DOHH2 (cell line): ENCODE measurements around the gene G6PD.

ENCODE experiments used
- H3F3A ChIP-seq: fragments of 200-600 bp; sonication (generic), shearing (Covaris generic); 2 replicates; pipeline ENCODE4 v1.6.0; 2016; ENCODE audit warnings: antibody characterized with exemption, mild to moderate bottlenecking; ENCODE audit not compliant: control insufficient read depth, insufficient read depth
- H3K27ac ChIP-seq: fragments of 200-600 bp; sonication (generic); 2 replicates; pipeline ENCODE4 v1.5.1; 2014; ENCODE audit warnings: low read depth, mild to moderate bottlenecking, low read length, moderate library complexity
- H3K27me3 ChIP-seq: fragments of 200-600 bp; sonication (generic); 2 replicates; pipeline ENCODE4 v1.6.1; 2014; ENCODE audit warnings: mild to moderate bottlenecking, low read length, mixed read lengths; ENCODE audit not compliant: control insufficient read depth
- H3K36me3 ChIP-seq: fragments of 200-600 bp; sonication (generic); 2 replicates; pipeline ENCODE4 v1.6.1; 2014; ENCODE audit warnings: mild to moderate bottlenecking, low read length, moderate library complexity, mixed read lengths; ENCODE audit not compliant: control insufficient read depth
- H3K4me1 ChIP-seq: fragments of 200-600 bp; sonication (generic); 2 replicates; pipeline ENCODE4 v1.6.1; 2014; ENCODE audit warnings: mild to moderate bottlenecking, low read length, mixed read lengths; ENCODE audit not compliant: control insufficient read depth
- H3K4me2 ChIP-seq: fragments of 200-600 bp; sonication (generic); 2 replicates; pipeline ENCODE4 v1.6.0; 2014; ENCODE audit warnings: mild to moderate bottlenecking, low read length, moderate library complexity
- H3K4me3 ChIP-seq: fragments of 200-600 bp; sonication (generic); 2 replicates; pipeline ENCODE4 v1.5.1; 2014; ENCODE audit warnings: mild to moderate bottlenecking, low read length, mixed read lengths
- H3K79me2 ChIP-seq: fragments of 200-600 bp; sonication (generic); 2 replicates; pipeline ENCODE4 v1.6.1; 2014; ENCODE audit warnings: mild to moderate bottlenecking, low read length, mixed read lengths; ENCODE audit not compliant: control insufficient read depth
- H3K9me2 ChIP-seq: fragments of 200-600 bp; sonication (generic); replicated peaks from 2 replicates; pipeline ENCODE4 v1.6.1; 2014; ENCODE audit warnings: mild to moderate bottlenecking, low read length, mixed read lengths; ENCODE audit not compliant: control insufficient read depth
- H3K9me3 ChIP-seq: fragments of 200-600 bp; sonication (generic); 2 replicates; pipeline ENCODE4 v1.6.1; 2014; ENCODE audit warnings: antibody characterized with exemption, low read length, mixed read lengths; ENCODE audit not compliant: control insufficient read depth, insufficient read depth
- H4K20me1 ChIP-seq: fragments of 200-600 bp; sonication (generic); 2 replicates; pipeline ENCODE4 v1.6.0; 2014; ENCODE audit warnings: low read depth, mild to moderate bottlenecking, antibody characterized with exemption, low read length, moderate library complexity; ENCODE audit not compliant: control insufficient read depth, insufficient read depth
- EZH2phosphoT487 ChIP-seq: fragments of 200-600 bp; sonication (generic); IDR thresholded peaks from 2 replicates; pipeline ENCODE4 v1.6.1; 2017; ENCODE audit warnings: borderline replicate concordance, mild to moderate bottlenecking, antibody characterized with exemption, low read length, moderate library complexity, mixed read lengths
- TF ChIP-seq, protein P1 (sequence below): fragments of 200-600 bp; sonication (generic); IDR thresholded peaks from one replicate; pipeline ENCODE4 v1.5.1; 2014; ENCODE audit warnings: antibody characterized with exemption, mild to moderate bottlenecking, low read depth, low read length; ENCODE audit not compliant: poor library complexity, severe bottlenecking

The G6PD gene

DNA sequence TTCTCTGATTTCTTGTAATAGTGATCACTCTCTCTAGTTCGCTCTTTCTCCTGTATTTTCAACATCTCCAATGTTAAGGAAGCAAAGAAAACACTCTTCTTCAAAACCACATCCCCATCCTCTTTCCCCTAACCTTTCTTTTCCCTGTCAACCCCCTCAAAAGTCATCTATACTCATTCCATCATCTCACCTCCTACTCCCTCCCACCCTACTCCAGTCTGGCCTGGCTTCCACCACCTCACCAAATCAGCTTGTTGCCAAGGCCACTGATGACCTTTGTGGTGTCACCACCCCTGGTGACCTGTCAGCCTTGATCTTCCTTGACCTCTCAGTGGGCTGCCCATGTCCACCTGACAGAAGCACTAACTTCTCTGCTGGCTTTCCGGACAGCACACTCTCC, 32.9 kb downstream of the G6PD start:
- Histone ChIP-seq H4K20me1 (no peaks in the 10 kb centered on the region), H3K9me3 (no peaks in the 10 kb centered on the region), H3K4me3 (no peak overlapping the region), H3K9me2 (no peaks in the 10 kb centered on the region), H3K36me3 (peaks cover 15% of the 10 kb centered on the region; the same call in 1 of the 2 replicates), H3K27ac (no peak overlapping the region), H3K4me2 (no peak overlapping the region), H3K79me2 (peaks cover 16% of the 10 kb centered on the region), H3K4me1 (peaks cover 17% of the 10 kb centered on the region), H3K27me3 (no peaks in the 10 kb centered on the region), H3F3A (no peaks in the 10 kb centered on the region)
- no peak for TF ChIP-seq EZH2phosphoT487
- TF ChIP-seq, protein P1, sequence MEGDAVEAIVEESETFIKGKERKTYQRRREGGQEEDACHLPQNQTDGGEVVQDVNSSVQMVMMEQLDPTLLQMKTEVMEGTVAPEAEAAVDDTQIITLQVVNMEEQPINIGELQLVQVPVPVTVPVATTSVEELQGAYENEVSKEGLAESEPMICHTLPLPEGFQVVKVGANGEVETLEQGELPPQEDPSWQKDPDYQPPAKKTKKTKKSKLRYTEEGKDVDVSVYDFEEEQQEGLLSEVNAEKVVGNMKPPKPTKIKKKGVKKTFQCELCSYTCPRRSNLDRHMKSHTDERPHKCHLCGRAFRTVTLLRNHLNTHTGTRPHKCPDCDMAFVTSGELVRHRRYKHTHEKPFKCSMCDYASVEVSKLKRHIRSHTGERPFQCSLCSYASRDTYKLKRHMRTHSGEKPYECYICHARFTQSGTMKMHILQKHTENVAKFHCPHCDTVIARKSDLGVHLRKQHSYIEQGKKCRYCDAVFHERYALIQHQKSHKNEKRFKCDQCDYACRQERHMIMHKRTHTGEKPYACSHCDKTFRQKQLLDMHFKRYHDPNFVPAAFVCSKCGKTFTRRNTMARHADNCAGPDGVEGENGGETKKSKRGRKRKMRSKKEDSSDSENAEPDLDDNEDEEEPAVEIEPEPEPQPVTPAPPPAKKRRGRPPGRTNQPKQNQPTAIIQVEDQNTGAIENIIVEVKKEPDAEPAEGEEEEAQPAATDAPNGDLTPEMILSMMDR, result no peak

DNA sequence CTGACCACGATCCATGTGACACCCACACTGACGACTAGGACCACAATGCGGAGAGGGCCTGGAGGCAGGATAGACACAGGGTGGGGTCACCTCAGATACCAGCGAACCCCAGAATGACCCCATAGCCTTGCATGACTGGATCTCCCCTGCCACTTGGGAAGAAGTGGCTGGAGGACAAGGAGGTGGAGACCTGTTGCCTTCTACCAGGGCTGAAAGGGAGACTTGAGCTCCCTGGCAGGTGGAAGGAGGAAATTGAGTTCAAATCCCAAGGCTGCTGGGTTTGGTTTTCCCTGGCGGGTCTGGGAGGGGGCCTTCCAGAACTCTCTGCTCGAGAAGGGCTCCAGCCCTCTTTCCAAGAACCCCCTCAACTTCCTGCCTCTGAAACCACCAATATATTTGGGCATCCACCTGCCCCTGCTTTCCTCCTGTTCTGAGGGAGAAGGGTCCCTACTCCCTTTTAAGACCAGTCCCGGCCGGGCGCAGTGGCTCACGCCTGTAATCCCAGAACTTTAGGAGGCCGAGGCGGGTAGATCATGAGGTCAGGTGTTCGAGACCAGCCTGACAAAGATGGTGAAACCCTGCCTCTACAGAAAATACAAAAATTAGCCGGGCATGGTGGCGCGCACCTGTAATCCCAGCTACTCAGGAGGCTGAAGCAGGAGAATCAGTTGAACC, 33.6 kb downstream of the G6PD start:
- Histone ChIP-seq H3K79me2 (peaks cover 16% of the 10 kb centered on the region), H3K27ac (no peak overlapping the region), H4K20me1 (no peaks in the 10 kb centered on the region), H3F3A (no peaks in the 10 kb centered on the region), H3K9me2 (no peaks in the 10 kb centered on the region), H3K27me3 (no peaks in the 10 kb centered on the region), H3K4me3 (no peak overlapping the region), H3K4me2 (no peak overlapping the region), H3K4me1 (peaks cover 17% of the 10 kb centered on the region), H3K9me3 (no peaks in the 10 kb centered on the region), H3K36me3 (peaks cover 15% of the 10 kb centered on the region; the same call in 1 of the 2 replicates)
- TF ChIP-seq, protein P1, result no peak
- TF ChIP-seq EZH2phosphoT487, result no peak

DNA sequence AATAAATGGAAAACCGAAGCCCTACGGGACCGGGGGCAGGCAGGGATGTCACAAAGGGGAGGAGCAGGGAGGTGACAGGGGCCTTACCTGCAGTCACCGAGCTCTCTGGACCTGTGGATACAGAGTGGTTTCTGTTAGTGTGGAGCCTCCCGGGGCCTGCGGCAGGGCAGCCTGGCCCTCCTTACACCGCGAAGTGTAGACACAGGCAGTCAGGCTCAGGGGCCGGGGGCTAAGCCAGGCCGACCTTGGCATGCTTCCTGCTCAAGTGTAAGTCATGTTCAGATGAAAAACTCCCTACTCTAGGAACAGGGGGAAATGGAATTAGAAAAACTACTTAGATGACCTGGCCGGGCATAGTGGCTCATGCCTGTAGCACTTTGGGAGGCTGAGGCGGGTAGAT, 34.9 kb downstream of the G6PD start:
- Histone ChIP-seq H3F3A (no peaks in the 10 kb centered on the region), H3K4me1 (peaks cover 14% of the 10 kb centered on the region), H3K4me3 (no peak overlapping the region), H4K20me1 (no peaks in the 10 kb centered on the region), H3K27me3 (no peaks in the 10 kb centered on the region), H3K36me3 (peaks cover 15% of the 10 kb centered on the region; the same call in 1 of the 2 replicates), H3K9me2 (no peaks in the 10 kb centered on the region), H3K4me2 (no peak overlapping the region), H3K79me2 (peaks cover 16% of the 10 kb centered on the region), H3K9me3 (no peaks in the 10 kb centered on the region), H3K27ac (no peak overlapping the region)
- TF ChIP-seq EZH2phosphoT487, result no peak

DNA sequence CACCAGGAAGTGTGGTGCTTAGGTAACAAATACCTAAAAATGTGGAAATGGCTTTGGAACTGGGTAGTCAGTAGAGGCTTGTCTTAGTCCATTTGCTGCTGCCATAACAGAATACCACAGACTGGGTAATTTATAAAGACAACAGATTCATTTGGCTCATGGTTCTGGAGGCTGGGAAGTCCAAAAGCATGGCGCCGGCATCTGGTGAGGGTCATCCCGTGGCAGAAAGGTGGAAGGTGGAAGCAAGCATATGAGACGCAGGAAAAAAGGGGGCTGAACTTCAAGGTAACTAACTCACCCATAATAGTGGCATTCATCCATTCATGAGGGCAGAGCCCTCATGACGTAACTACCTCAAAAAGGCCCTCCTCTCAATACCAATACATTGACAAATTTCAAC, 37.2 kb downstream of the G6PD start:
- Histone ChIP-seq H3K9me2 (no peaks in the 10 kb centered on the region), H3K4me3 (no peak overlapping the region), H3K79me2 (peaks cover 4% of the 10 kb centered on the region; the same call in 1 of the 2 replicates), H3K36me3 (peaks cover 22% of the 10 kb centered on the region; the same call in 1 of the 2 replicates), H3K4me2 (no peak overlapping the region), H4K20me1 (no peaks in the 10 kb centered on the region), H3K9me3 (no peaks in the 10 kb centered on the region), H3F3A (no peaks in the 10 kb centered on the region), H3K4me1 (peaks cover 4% of the 10 kb centered on the region; the same call in 1 of the 2 replicates), H3K27me3 (no peaks in the 10 kb centered on the region), H3K27ac (no peak overlapping the region)
- TF ChIP-seq, protein P1, result no peak
- no peak for TF ChIP-seq EZH2phosphoT487
